Mucosa of stomach (tissue), 1 donor: ENCODE data around the gene NCKAP5.

Source experiments
- H3K27me3 ChIP-seq: one replicate; pipeline ENCODE4 v1.7.0; 2013; ENCODE audit warnings: mild to moderate bottlenecking, low read length; ENCODE audit not compliant: control insufficient read depth, insufficient read depth
- H3K36me3 ChIP-seq: one replicate; pipeline ENCODE4 v1.7.0; 2013; ENCODE audit warnings: low read length; ENCODE audit not compliant: control insufficient read depth, insufficient read depth
- H3K4me1 ChIP-seq: one replicate; pipeline ENCODE4 v1.7.0; 2013; ENCODE audit warnings: mild to moderate bottlenecking, low read length; ENCODE audit not compliant: control insufficient read depth, insufficient read depth
- H3K4me3 ChIP-seq: one replicate; pipeline ENCODE4 v1.7.0; 2013; ENCODE audit warnings: low read length
- H3K9ac ChIP-seq: one replicate; pipeline ENCODE4 v1.7.0; 2013; ENCODE audit warnings: mild to moderate bottlenecking, low read length, moderate library complexity
- H3K9me3 ChIP-seq: one replicate; pipeline ENCODE4 v1.7.0; 2013; ENCODE audit warnings: mild to moderate bottlenecking, low read length, moderate library complexity; ENCODE audit not compliant: control insufficient read depth
- donor health status: Pancreatic carcinoma.

Gene NCKAP5

DNA sequence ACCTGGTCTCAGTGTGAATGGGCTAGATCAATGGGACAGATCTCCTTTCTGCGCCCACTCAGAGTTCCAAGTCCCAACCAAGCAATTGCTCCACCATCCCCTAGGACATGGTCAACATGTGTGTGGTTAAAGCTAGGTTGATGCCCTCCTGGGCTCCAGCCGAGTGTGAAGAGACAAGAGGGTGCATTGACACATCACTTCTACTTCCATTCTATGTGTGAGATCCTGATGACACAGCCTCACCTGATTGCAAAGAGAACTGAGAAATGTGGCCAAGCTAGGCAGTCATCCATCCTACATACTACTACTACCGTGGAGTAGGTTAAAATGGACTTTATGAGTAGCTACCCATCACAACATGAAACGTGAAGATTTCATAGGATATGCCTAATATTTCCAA is 106.8 kb downstream of the NCKAP5 start:
- Histone ChIP-seq H3K27me3 (no peaks in the 10 kb centered on the region), H3K9ac (no peak overlapping the region), H3K9me3 (no peaks in the 10 kb centered on the region), H3K4me3 (no peak overlapping the region), H3K4me1 (no peaks in the 10 kb centered on the region), H3K36me3 (no peaks in the 10 kb centered on the region)

DNA sequence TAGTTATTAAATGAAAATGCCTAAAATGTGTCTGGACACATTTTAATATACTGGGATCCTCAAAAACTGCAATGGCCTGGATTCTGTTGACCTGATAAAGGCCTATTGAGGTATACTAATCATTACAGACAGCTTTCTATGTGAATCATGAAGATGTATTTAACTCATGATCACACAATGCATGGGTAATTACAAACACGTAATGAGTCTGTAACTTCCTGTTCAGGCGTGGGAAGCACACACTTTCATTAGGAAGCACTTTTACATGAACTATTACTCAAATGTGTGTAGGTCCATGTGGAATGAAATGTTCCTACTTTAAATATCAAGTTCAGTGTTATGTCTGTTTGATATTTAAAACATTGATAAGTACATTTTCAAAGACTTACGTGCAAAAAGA is 108.7 kb downstream of the NCKAP5 start:
- no peaks in the 10 kb centered on the region for H3K9me3 ChIP-seq
- no peak overlapping the region for H3K4me3 ChIP-seq
- H3K4me1 ChIP-seq = no peaks in the 10 kb centered on the region
- H3K36me3 ChIP-seq = no peaks in the 10 kb centered on the region
- H3K9ac ChIP-seq = no peak overlapping the region
- no peaks in the 10 kb centered on the region for H3K27me3 ChIP-seq

DNA sequence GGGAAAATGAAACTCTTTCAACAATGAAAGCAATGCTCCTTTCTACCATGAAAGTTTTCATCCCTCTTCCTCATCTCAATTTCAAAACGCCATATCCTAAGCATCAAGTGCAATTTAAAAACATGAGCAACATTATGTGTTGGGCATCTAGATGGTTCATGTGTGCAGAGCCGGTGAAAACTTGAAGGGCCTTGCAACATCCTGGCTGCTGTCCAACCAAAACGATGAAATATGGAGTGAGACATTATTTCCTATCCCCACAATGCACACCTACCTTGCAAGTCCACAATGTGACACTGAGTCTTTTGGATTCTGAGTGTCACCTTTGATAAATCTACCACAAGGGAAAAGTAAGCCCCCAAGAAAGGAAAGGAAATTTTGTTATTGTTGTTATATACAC is 110.0 kb downstream of the NCKAP5 start:
- Histone ChIP-seq H3K36me3 (no peaks in the 10 kb centered on the region), H3K4me3 (no peak overlapping the region)

DNA sequence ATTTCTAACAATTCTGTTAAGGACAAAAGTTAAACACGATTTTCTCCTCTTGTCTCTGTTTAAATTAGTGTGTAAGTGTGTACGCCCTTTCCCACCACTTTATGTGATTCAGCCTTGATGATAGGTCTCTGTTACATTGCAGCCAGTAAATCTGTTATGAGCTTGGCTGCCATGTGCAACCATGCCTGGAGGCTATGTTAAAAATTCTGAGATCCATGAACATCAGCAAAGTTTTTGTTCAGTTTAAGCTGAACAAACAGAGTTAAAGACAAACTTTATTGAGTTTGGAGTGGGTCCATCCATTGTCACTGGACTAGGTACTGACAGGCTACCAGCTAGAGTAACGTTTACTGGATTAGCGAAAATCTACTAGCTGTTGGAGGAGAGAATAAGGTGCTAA is 110.4 kb downstream of the NCKAP5 start:
- Histone ChIP-seq H3K4me1 (no peaks in the 10 kb centered on the region), H3K4me3 (no peak overlapping the region), H3K9me3 (no peaks in the 10 kb centered on the region), H3K27me3 (no peaks in the 10 kb centered on the region), H3K36me3 (no peaks in the 10 kb centered on the region), H3K9ac (no peak overlapping the region)

More for the DNA sequence above, 110.0 kb downstream of the NCKAP5 start:
- H3K9me3 ChIP-seq = no peaks in the 10 kb centered on the region
- H3K27me3 ChIP-seq = no peaks in the 10 kb centered on the region
- H3K4me1 ChIP-seq = no peaks in the 10 kb centered on the region
- H3K9ac ChIP-seq = no peak overlapping the region

DNA sequence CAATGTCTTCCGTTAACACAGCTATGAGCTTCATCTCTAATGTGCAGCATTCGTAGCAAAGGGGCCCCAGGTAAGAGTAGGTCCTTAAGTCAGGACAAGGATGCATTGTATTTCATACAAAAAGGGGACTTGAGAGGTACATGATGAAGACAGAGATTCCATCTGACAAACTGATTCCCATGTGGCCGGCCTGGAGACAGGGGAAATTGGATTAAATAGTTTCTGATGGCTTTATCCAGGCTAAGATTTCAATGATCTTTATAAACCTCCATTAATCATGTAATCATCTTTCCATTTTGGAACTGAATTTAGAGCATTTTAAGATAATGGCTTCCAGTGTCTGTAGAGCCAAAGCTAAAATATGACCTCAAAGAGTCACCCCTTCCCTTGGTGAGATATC is 111.3 kb downstream of the NCKAP5 start:
- no peaks in the 10 kb centered on the region for H3K27me3 ChIP-seq
- no peaks in the 10 kb centered on the region for H3K9me3 ChIP-seq
- no peak overlapping the region for H3K4me3 ChIP-seq
- no peaks in the 10 kb centered on the region for H3K36me3 ChIP-seq
- no peak overlapping the region for H3K9ac ChIP-seq
- H3K4me1 ChIP-seq = no peaks in the 10 kb centered on the region

DNA sequence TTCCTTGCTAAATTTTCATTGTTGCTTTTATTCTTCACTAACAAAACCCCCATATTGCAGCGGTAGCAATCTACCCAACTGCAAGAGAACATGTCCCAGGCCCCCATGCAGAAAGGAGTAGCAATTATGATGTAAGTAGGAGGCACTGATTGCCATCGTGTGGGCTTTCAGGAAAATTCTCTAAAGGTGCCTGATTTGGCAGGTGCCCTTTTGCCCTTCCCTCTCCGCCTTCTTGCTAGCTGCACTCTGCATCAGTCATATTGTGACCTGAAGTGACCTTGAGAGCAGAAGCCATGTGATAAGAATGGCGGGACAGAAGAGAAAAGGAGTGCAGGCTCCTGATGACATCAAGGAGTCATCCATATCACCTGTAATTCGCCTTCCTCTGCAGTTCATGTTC is 112.1 kb downstream of the NCKAP5 start:
- no peak overlapping the region for H3K4me3 ChIP-seq
- H3K9ac ChIP-seq = no peak overlapping the region
- no peaks in the 10 kb centered on the region for H3K36me3 ChIP-seq
- H3K27me3 ChIP-seq = no peaks in the 10 kb centered on the region
- no peaks in the 10 kb centered on the region for H3K4me1 ChIP-seq
- H3K9me3 ChIP-seq = no peaks in the 10 kb centered on the region

DNA sequence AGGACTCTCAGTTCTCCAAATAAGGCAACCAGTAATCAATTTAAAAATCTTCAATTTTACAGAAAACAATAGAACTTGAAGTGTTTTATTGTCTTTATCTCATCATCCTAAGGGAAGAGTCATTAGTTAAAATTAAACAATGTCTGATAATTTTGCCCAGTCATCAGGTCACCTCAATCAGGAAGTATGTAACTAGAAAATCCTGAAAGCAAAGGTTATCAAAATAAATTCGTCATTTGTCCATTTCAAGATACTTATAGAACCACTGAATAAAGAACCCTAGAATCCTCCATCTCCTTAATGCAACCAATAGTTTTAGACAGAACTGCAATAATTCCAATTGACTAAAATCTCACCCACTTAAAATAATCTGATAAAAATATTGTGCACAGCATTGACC is 115.2 kb downstream of the NCKAP5 start:
- Histone ChIP-seq H3K36me3 (no peaks in the 10 kb centered on the region), H3K9ac (no peak overlapping the region), H3K9me3 (no peaks in the 10 kb centered on the region), H3K4me1 (no peaks in the 10 kb centered on the region), H3K27me3 (no peaks in the 10 kb centered on the region), H3K4me3 (no peak overlapping the region)

DNA sequence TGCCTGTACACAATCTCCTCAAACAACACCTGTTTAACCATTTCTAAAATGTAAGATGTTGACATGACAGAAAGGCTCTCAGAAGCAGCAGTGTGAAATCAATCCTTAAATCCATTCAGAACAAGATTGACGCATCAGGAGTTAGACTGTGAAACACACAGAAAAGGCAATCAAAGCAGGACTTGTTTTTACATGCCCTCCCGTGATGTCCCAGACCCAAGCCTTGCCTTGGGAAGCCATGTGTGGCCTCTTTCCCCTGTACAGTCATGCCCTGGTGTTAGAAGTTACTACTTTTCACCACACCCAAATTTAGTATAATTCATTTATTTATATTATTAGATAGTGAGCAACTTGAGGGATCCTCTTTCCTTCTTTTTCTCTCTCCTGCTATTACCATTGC is 115.7 kb downstream of the NCKAP5 start:
- Histone ChIP-seq H3K27me3 (no peaks in the 10 kb centered on the region), H3K4me1 (no peaks in the 10 kb centered on the region), H3K9me3 (no peaks in the 10 kb centered on the region), H3K4me3 (no peak overlapping the region), H3K9ac (no peak overlapping the region), H3K36me3 (no peaks in the 10 kb centered on the region)

DNA sequence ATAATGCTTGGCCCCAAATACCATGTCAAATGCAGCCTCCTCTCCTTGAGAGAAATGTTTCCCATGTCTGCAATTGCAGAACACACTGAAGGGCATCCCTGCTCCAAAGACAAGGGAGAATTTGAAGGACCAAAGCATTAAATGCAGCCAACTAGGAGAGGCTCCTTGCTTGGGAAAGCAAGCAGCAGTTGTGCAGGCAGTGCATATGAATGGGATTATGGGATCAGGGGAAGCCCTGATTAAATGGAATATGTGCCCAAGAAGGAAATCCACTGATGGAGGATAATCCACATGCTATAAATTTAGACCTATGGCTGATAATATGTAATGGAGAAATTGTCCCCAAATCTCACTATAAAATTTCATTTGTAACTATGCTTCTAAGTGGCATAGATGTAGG is 116.1 kb downstream of the NCKAP5 start:
- no peaks in the 10 kb centered on the region for H3K9me3 ChIP-seq
- H3K4me3 ChIP-seq = no peak overlapping the region
- no peaks in the 10 kb centered on the region for H3K27me3 ChIP-seq
- H3K36me3 ChIP-seq = no peaks in the 10 kb centered on the region
- H3K4me1 ChIP-seq = no peaks in the 10 kb centered on the region
- no peak overlapping the region for H3K9ac ChIP-seq

DNA sequence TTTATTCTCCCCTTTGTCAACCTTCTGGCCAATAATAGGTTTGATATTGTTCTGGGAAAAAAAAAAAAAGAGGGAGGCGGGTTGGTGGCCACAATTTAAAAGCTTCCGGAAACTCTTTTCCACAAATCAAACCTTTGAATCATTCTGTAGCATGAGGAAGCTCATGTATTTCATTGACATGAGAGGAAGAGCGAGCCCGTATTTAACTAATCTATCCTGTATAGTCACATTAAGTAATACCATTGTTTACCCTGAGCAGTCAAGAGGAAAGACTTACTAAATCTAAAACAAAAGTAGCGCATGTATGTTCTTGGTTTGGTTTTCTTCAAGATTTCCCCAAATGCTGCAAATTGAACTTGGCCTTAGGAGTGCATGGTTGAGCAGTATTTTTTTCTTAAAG is 120.1 kb downstream of the NCKAP5 start:
- Histone ChIP-seq H3K9me3 (no peaks in the 10 kb centered on the region), H3K27me3 (no peaks in the 10 kb centered on the region), H3K4me3 (no peak overlapping the region), H3K9ac (no peak overlapping the region), H3K36me3 (no peaks in the 10 kb centered on the region), H3K4me1 (peaks cover 4% of the 10 kb centered on the region)

DNA sequence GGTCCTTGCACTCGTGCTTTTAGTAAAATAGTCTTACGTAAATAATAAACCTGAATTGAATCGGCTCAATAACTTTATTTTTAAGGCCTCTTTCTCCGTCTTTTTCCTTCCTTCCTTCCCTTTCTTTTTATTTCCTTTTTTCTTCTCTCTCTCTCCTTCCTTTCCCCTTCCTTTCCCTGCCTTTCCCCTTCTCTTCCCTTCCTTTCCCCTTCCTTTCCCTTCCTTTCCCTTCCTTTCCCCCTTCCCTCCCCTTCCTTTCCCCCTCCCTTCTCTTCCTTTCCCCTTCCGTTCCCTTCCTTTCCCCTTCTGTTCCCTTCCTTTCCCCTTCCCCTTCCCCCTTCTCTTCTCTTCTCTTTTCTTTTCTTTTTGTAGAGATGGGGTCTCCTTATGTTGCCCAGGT is 121.0 kb downstream of the NCKAP5 start:
- H3K36me3 ChIP-seq = no peaks in the 10 kb centered on the region
- no peak overlapping the region for H3K9ac ChIP-seq
- H3K4me1 ChIP-seq = peaks cover 4% of the 10 kb centered on the region
- H3K27me3 ChIP-seq = no peaks in the 10 kb centered on the region
- H3K4me3 ChIP-seq = no peak overlapping the region
- no peaks in the 10 kb centered on the region for H3K9me3 ChIP-seq

DNA sequence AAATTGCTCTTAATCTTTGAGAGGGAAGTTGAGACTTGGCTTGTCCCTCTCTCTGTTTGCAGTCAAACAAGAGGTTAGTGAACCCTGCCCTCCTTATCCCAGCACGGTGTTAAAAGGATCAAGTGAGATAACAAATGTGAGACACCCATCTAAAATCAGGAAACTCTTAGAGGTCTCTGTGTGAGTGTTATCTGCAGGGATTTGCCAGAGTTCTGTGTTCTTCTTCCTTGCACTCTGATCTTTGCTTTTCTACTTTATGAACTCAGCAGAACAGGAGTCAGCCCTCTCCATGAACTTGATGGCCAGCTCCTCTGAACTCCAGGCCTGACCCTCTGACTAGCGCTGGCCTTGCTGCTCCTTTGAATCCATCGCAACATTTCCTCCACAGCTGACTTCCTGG is 123.8 kb downstream of the NCKAP5 start:
- no peak overlapping the region for H3K4me3 ChIP-seq
- no peaks in the 10 kb centered on the region for H3K9me3 ChIP-seq
- H3K27me3 ChIP-seq = no peaks in the 10 kb centered on the region
- no peaks in the 10 kb centered on the region for H3K36me3 ChIP-seq
- H3K9ac ChIP-seq = no peak overlapping the region
- peaks cover 4% of the 10 kb centered on the region for H3K4me1 ChIP-seq

DNA sequence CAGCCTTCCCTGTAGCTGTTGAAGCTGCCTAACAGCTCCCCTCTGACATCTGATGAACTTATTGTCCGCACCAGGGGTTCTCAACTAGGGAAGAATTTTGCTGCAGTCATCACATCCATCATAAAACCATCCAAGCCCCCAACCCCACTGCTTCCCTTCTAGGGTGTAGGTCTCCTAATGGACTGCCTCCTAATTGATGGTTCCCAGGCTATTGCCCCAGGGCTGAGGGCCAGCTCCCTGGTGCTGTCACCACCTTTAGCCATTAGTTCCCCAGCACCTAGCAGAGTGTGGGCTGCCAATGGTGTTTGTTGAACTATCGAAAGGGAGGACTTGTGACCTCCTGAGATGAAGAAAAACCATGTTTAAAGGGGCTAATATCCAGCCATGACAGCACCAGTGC is 125.9 kb downstream of the NCKAP5 start:
- H3K9ac ChIP-seq = no peak overlapping the region
- no peaks in the 10 kb centered on the region for H3K27me3 ChIP-seq
- no peaks in the 10 kb centered on the region for H3K36me3 ChIP-seq
- H3K9me3 ChIP-seq = no peaks in the 10 kb centered on the region
- no peak overlapping the region for H3K4me3 ChIP-seq
- peaks cover 4% of the 10 kb centered on the region for H3K4me1 ChIP-seq
